MCF 10A (cell line): ENCODE data around the gene ZNF586. TPM values are rescaled to one million over a fixed set of nuclear protein-coding genes. Genes with fewer than 3 reads are reported as not detected.

Experiments used
- BruUV-seq: library from RNA; stranded (reverse); fragments of 400-500 nt; replicated peaks from 2 replicates; lab custom pipeline; 2021; lab: Mats Ljungman, UMichigan
- CTCF ChIA-PET: fragments of 300-600 bp; sonication (Branson Sonifier 250); formaldehyde crosslinking; extraction: SDS; loops from one replicate; lab custom pipeline; 2021; ENCODE audit warnings: antibody characterized with exemption, inconsistent platforms; lab: Yijun Ruan, JAX
- POLR2A ChIA-PET: fragments of 300-600, 350-650 bp; sonication (Branson Sonifier 250); formaldehyde crosslinking; extraction: SDS; loops from one replicate; lab custom pipeline; 2020; ENCODE audit warnings: antibody characterized with exemption, inconsistent platforms; lab: Yijun Ruan, JAX
- DNase-seq: peaks from one replicate; pipeline ENCODE4 v3.0.0-alpha.2; 2018; ENCODE audit not compliant: unreplicated experiment
- H3K27ac Mint-ChIP-seq: one replicate; pipeline ENCODE4 v1.8.0; 2022; ENCODE audit warnings: mild to moderate bottlenecking, low read depth, mixed read lengths; ENCODE audit not compliant: unreplicated experiment
- H3K27me3 Mint-ChIP-seq: one replicate; pipeline ENCODE4 v1.8.0; 2022; ENCODE audit warnings: mixed read lengths; ENCODE audit not compliant: insufficient read depth, unreplicated experiment
- H3K36me3 Mint-ChIP-seq: one replicate; pipeline ENCODE4 v1.8.0; 2022; ENCODE audit warnings: mild to moderate bottlenecking, moderate library complexity, mixed read lengths; ENCODE audit not compliant: insufficient read depth, unreplicated experiment
- H3K4me1 Mint-ChIP-seq: one replicate; pipeline ENCODE4 v1.8.0; 2022; ENCODE audit warnings: mixed read lengths; ENCODE audit not compliant: insufficient read depth, unreplicated experiment
- H3K4me3 Mint-ChIP-seq: one replicate; pipeline ENCODE4 v1.8.0; 2022; ENCODE audit warnings: mild to moderate bottlenecking, moderate library complexity, mixed read lengths; ENCODE audit not compliant: unreplicated experiment
- H3K9me3 Mint-ChIP-seq: one replicate; pipeline ENCODE4 v1.8.0; 2022; ENCODE audit warnings: mixed read lengths; ENCODE audit not compliant: unreplicated experiment
- CTCF ChIP-seq: fragments of 200-600 bp; IDR thresholded peaks from one replicate; pipeline ENCODE4 v1.8.0; 2022; ENCODE audit warnings: antibody characterized with exemption, mild to moderate bottlenecking; ENCODE audit not compliant: unreplicated experiment
- intact Hi-C: fragments of 100-400 bp; cut with micrococcal nuclease; formaldehyde crosslinking; loops from 2 replicates; pipeline ENCODE4 v1.14.1; 2022
- total RNA-seq: library from RNA; stranded (reverse); gene quantifications from 2 replicates; pipeline ENCODE4 v1.2.3, GENCODE V29; 2022

The ZNF586 gene
- total RNA-seq, 1 experiment from 2014 or later = 13.4 TPM

- peak within 1 kb of the TSS; percentile 99 for H3K27ac Mint-ChIP-seq
- peaks cover 40% of the 10 kb centered on the region for H3K36me3 Mint-ChIP-seq
- H3K9me3 Mint-ChIP-seq = peaks cover 20% of the 10 kb centered on the region
- H3K4me3 Mint-ChIP-seq = peak within 1 kb of the TSS; percentile 99
- TSS peak; percentile 58 for BruUV-seq
- POLR2A ChIA-PET = interaction anchor here (0.6 to 2.7 kb wide), 19 partner anchors 9 to 380 kb away, joined by 3 to 18 read pairs (median 4); partner anchors contain the start of genes ZNF134, ZNF551, ZNF552 and ZNF586
- CTCF ChIA-PET = interaction anchor here (0.6 to 0.7 kb wide), 3 partner anchors 22 to 119 kb away, joined by 3 to 4 read pairs (median 3); partner anchors contain the start of gene ZNF586
- intact Hi-C loops = loop anchor here (1.0 kb wide), 1 partner anchor 72 kb away; no protein-coding TSS in a partner anchor
- H3K27me3 Mint-ChIP-seq = no peaks in the 10 kb centered on the region
- TF ChIP-seq CTCF = no peak
- H3K4me1 Mint-ChIP-seq = peaks cover 11% of the 10 kb centered on the region
- DNase-seq = peak; percentile 95
These were observed 22.6 kb upstream of the ZNF586 start, which contains the start of gene ZNF776 for GRCh38 chr19:57746580-57747471. Gene ZNF776 (plus strand): TSS chr19:57746815. CDS start chr19:57747059, 244 bp downstream.

GRCh38 chr19:57747472-57747807, 22.0 kb upstream of the ZNF586 start:
- peak overlapping the region; percentile 99 for H3K27ac Mint-ChIP-seq
- ChIA-PET CTCF (interaction anchor here (0.7 to 0.9 kb wide), 3 partner anchors 22 to 81 kb away, joined by 3 read pairs; partner anchors contain the start of gene ZNF586), POLR2A (interaction anchor here (0.6 to 2.7 kb wide), 10 partner anchors 8 to 147 kb away, joined by 3 to 18 read pairs (median 6); partner anchors contain the start of genes ZNF134, ZNF551, ZNF586 and ZNF587)
- H3K4me3 Mint-ChIP-seq = peak overlapping the region; percentile 99
- DNase-seq = no peak
- intact Hi-C loops = no loop called here
- H3K36me3 Mint-ChIP-seq = peaks cover 46% of the 10 kb centered on the region
- H3K9me3 Mint-ChIP-seq = peaks cover 25% of the 10 kb centered on the region
- BruUV-seq = no TSS peak
- no peak for TF ChIP-seq CTCF
- H3K4me1 Mint-ChIP-seq = peaks cover 11% of the 10 kb centered on the region
- no peaks in the 10 kb centered on the region for H3K27me3 Mint-ChIP-seq

GRCh38 chr19:57748029-57748428, 21.4 kb upstream of the ZNF586 start:
- Mint-ChIP-seq H3K4me1 (peaks cover 11% of the 10 kb centered on the region), H3K27ac (no peak overlapping the region), H3K9me3 (peaks cover 31% of the 10 kb centered on the region), H3K4me3 (peak overlapping the region; percentile 99), H3K27me3 (no peaks in the 10 kb centered on the region), H3K36me3 (peaks cover 52% of the 10 kb centered on the region)
- no peak for DNase-seq
- ChIA-PET CTCF (interaction anchor here (0.9 kb wide), 1 partner anchor 81 kb away, joined by 3 read pairs; no protein-coding TSS in a partner anchor), POLR2A (interaction anchor here (0.9 to 2.7 kb wide), 4 partner anchors 20 to 73 kb away, joined by 3 to 18 read pairs (median 8); partner anchors contain the start of genes ZNF552 and ZNF586)
- BruUV-seq = no TSS peak
- intact Hi-C loops = no loop called here
- no peak for TF ChIP-seq CTCF

DNA sequence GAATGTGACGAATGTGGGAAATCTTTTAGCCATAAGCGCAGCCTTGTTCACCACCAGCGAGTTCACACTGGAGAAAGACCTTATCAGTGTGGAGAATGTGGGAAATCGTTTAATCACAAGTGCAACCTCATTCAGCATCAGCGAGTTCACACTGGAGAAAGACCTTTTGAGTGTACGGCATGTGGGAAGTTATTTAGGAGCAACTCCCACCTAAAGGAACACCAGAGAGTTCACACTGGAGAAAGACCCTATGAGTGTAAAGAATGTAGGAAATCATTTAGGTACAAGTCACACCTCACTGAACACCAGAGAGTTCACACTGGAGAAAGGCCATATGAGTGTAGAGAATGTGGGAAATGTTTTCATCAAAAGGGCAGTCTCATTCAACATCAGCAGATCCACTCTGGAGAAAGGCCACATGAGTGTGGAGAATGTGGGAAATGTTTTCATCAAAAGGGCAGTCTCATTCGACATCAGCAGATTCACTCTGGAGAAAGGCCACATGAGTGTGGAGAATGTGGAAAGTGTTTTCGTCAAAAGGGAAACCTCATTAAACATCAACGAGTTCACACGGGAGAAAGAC, 15.3 kb upstream of the ZNF586 start:
- intact Hi-C loops = no loop called here
- no TSS peak for BruUV-seq
- Mint-ChIP-seq H3K4me1 (no peaks in the 10 kb centered on the region), H3K36me3 (peaks cover 72% of the 10 kb centered on the region), H3K4me3 (no peak overlapping the region), H3K27me3 (no peaks in the 10 kb centered on the region), H3K27ac (no peak overlapping the region), H3K9me3 (peaks cover 24% of the 10 kb centered on the region)
- ChIA-PET POLR2A (no interaction called here), CTCF (no interaction called here)
- TF ChIP-seq CTCF = no peak
- no peak for DNase-seq
